CD4-positive, alpha-beta T cell (primary cell): ENCODE results near the gene CD96. TPM values are rescaled to one million over a fixed set of nuclear protein-coding genes. Genes with fewer than 3 reads are reported as not detected.

Experiments used
- ATAC-seq: fragments of 200-7000 bp; cut with Tn5 transposase; one replicate; pipeline ENCODE4 v1.10.0; 2022; ENCODE audit warnings: mild to moderate bottlenecking; ENCODE audit not compliant: poor library complexity
- CTCF ChIA-PET: fragments of 350-600 bp; sonication (Branson Sonifier 250); formaldehyde crosslinking; loops from one replicate; lab custom pipeline; 2021; ENCODE audit warnings: antibody characterized with exemption, inconsistent platforms; lab: Charles Lee
- POLR2A ChIA-PET: fragments of 350-600 bp; sonication (Branson Sonifier 250); formaldehyde crosslinking; loops from one replicate; lab custom pipeline; 2021; ENCODE audit warnings: antibody characterized with exemption, inconsistent platforms; lab: Charles Lee
- DNase-seq, 14 experiments: peaks; one replicate each; pipeline ENCODE4 v3.0.0-alpha.2; 2013 to 2020; ENCODE audit warnings: mixed read lengths in 2 of 14
- H3K27ac ChIP-seq, 2 donors: one replicate each; pipeline versions ENCODE4 v1.5.1 to v1.7.0; 2013; ENCODE audit warnings: low read length in 2 of 2, low read depth in 1 of 2, mild to moderate bottlenecking in 1 of 2
- H3K27me3 ChIP-seq, 2 experiments: 1 replicate in 1 of 2; 2 replicates in 1 of 2; pipeline versions ENCODE4 v1.6.1 to v1.7.0; 2013; ENCODE audit warnings: low read length in 2 of 2, control low read depth in 1 of 2, mild to moderate bottlenecking in 1 of 2, moderate library complexity in 1 of 2; ENCODE audit not compliant: insufficient read depth in 2 of 2, control insufficient read depth in 1 of 2
- H3K36me3 ChIP-seq: one replicate; pipeline ENCODE4 v1.6.1; 2013; ENCODE audit warnings: low read length, control low read depth; ENCODE audit not compliant: insufficient read depth
- H3K4me1 ChIP-seq: one replicate; pipeline ENCODE4 v1.6.1; 2013; ENCODE audit warnings: low read length, control low read depth; ENCODE audit not compliant: insufficient read depth
- H3K4me3 ChIP-seq: one replicate; pipeline ENCODE4 v1.5.1; 2013; ENCODE audit warnings: mild to moderate bottlenecking, low read length, moderate library complexity
- H3K9me3 ChIP-seq, 2 experiments: 1 replicate in 1 of 2; 2 replicates in 1 of 2; pipeline versions ENCODE4 v1.6.1 to v1.7.0; 2013; ENCODE audit warnings: low read length in 2 of 2, mild to moderate bottlenecking in 2 of 2, control low read depth in 1 of 2, moderate library complexity in 1 of 2; ENCODE audit not compliant: control insufficient read depth in 1 of 2, insufficient read depth in 1 of 2
- H3K27ac Mint-ChIP-seq: one replicate; pipeline ENCODE4 v1.8.0; 2020; ENCODE audit warnings: mixed read lengths
- H3K27me3 Mint-ChIP-seq: one replicate; pipeline ENCODE4 v1.8.0; 2021; ENCODE audit warnings: mixed read lengths
- H3K36me3 Mint-ChIP-seq: one replicate; pipeline ENCODE4 v1.8.0; 2021; ENCODE audit warnings: low read depth, mixed read lengths
- H3K4me1 Mint-ChIP-seq: one replicate; pipeline ENCODE4 v1.8.0; 2021; ENCODE audit warnings: low read depth, mixed read lengths
- H3K4me3 Mint-ChIP-seq: one replicate; pipeline ENCODE4 v1.8.0; 2020; ENCODE audit warnings: mild to moderate bottlenecking, mixed read lengths
- H3K9me3 Mint-ChIP-seq: one replicate; pipeline ENCODE4 v1.8.0; 2020; ENCODE audit warnings: mixed read lengths
- intact Hi-C, 2 experiments: fragments of 100-400 bp; cut with DNase I in 1 of 2; cut with micrococcal nuclease in 1 of 2; formaldehyde crosslinking; loops; one replicate each; pipeline versions ENCODE4 v1.15.1 to v1.9.0; 2023 to 2025; cut with DNase I, micrococcal nuclease
- total RNA-seq, 174 experiments: library from RNA in 2 of 174; stranded (reverse) in 2 of 174; gene quantifications; one replicate each; pipeline ENCODE4 v1.2.3 and lab custom pipeline; 2021 to 2026
- TF ChIP-seq, protein P1 (sequence below): fragments of 200-600 bp; IDR thresholded peaks from one replicate; pipeline ENCODE4 v1.8.0; 2022; ENCODE audit warnings: antibody characterized with exemption, mild to moderate bottlenecking

CD96 gene
- total RNA-seq, 2 experiments from 2014 or later, result 194 to 205 TPM

DNA sequence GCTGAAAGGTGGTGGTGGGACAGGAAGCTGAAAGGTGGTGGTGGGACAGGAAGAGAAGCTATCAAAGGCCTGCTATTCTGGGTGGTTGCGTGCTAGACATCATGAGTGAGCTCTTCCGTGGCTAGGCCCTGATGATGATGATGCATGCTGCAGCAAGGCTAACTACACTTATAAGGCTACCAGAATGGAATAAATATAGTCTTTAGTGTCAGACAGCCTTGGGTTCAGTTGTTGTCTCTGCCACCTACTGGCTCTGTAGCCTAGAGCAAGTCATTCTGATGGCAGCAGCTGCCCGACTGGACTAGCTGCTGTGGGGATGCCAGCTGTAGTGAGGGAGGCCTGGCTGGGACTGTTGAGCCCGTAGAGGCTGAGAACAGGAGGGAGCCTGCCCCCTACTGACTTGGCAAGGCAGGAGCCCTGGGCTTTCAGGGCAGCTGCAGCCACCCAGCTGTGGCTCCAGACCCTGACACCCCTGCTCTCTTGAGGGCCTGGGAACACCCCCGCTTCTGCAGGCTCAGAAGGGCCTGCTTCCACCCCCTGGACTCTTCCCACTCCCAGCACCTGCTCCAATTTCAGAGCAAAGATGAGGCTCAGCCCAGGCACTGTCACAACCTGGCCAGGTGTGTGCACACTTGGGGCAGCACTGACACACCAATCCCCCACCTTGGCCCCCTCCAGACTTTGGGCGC is 74.6 kb downstream of the CD96 start:
- no peaks in the 10 kb centered on the region for H3K9me3 Mint-ChIP-seq
- CTCF ChIA-PET, result interaction anchor here (0.6 to 3.3 kb wide), 36 partner anchors 9 to 547 kb away, joined by 3 to 33 read pairs (median 4); partner anchors contain the start of genes PHLDB2 and ZBED2
- Histone ChIP-seq H3K4me1 (peaks cover 32% of the 10 kb centered on the region), H3K27ac (peak overlapping the region; percentile 27 to 60), H3K27me3 (no peaks in the 10 kb centered on the region), H3K36me3 (peaks cover 34% of the 10 kb centered on the region), H3K9me3 (no peaks in the 10 kb centered on the region), H3K4me3 (no peak overlapping the region)
- DNase-seq (peak in 13 of 14 experiments; percentile 16 to 88 (median 46)), ATAC-seq (peak; percentile 94)
- POLR2A ChIA-PET, result interaction anchor here (0.9 to 1.8 kb wide), 7 partner anchors 27 to 362 kb away, joined by 3 to 11 read pairs (median 8); partner anchors contain the start of gene ABHD10
- H3K36me3 Mint-ChIP-seq, result peaks cover 85% of the 10 kb centered on the region
- TF ChIP-seq, protein P1, sequence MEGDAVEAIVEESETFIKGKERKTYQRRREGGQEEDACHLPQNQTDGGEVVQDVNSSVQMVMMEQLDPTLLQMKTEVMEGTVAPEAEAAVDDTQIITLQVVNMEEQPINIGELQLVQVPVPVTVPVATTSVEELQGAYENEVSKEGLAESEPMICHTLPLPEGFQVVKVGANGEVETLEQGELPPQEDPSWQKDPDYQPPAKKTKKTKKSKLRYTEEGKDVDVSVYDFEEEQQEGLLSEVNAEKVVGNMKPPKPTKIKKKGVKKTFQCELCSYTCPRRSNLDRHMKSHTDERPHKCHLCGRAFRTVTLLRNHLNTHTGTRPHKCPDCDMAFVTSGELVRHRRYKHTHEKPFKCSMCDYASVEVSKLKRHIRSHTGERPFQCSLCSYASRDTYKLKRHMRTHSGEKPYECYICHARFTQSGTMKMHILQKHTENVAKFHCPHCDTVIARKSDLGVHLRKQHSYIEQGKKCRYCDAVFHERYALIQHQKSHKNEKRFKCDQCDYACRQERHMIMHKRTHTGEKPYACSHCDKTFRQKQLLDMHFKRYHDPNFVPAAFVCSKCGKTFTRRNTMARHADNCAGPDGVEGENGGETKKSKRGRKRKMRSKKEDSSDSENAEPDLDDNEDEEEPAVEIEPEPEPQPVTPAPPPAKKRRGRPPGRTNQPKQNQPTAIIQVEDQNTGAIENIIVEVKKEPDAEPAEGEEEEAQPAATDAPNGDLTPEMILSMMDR, result peak; percentile 31
- intact Hi-C loops, result loop anchor here in 1 of 2 experiments (1.0 to 2.0 kb wide), 3 partner anchors 38 to 224 kb away; partner anchors contain the start of gene CD96
- peak overlapping the region; percentile 26 for H3K4me3 Mint-ChIP-seq
- H3K27ac Mint-ChIP-seq, result peak overlapping the region; percentile 86
- H3K27me3 Mint-ChIP-seq, result no peaks in the 10 kb centered on the region
- peaks cover 60% of the 10 kb centered on the region for H3K4me1 Mint-ChIP-seq

DNA sequence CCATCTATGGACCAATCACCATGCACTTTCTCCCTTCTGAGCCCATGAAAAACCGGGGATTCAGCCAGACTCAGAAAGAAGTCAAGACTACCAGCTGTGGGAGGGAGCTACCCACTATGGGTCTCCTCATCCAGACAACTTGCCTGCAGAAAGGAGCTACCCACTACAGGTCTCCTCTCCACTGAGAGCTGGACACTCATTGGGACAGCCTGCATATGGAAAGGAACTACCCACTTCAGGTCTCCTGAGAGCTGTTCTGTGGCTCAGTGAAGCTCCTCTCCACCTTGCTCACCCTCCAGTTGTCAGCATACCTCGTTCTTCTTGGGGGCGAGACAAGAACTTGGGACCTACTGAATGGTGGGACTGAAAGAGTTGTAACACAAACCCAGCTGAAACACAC is 75.4 kb downstream of the CD96 start:
- no peak for DNase-seq
- peaks cover 86% of the 10 kb centered on the region for H3K36me3 Mint-ChIP-seq
- no peaks in the 10 kb centered on the region for H3K27me3 Mint-ChIP-seq
- Histone ChIP-seq H3K27ac (no peak overlapping the region), H3K36me3 (peaks cover 37% of the 10 kb centered on the region), H3K4me3 (no peak overlapping the region), H3K27me3 (no peaks in the 10 kb centered on the region), H3K4me1 (peaks cover 29% of the 10 kb centered on the region), H3K9me3 (no peaks in the 10 kb centered on the region)
- no peaks in the 10 kb centered on the region for H3K9me3 Mint-ChIP-seq
- no peak for ATAC-seq
- intact Hi-C loops, result loop anchor here in 1 of 2 experiments (2.0 kb wide), 2 partner anchors 39 to 225 kb away; no protein-coding TSS in a partner anchor
- TF ChIP-seq, protein P1, result no peak
- ChIA-PET CTCF (interaction anchor here (1.7 to 3.3 kb wide), 5 partner anchors 10 to 70 kb away, joined by 7 to 33 read pairs (median 21); no protein-coding TSS in a partner anchor), POLR2A (interaction anchor here (1.6 kb wide), 1 partner anchor 69 kb away, joined by 4 read pairs; no protein-coding TSS in a partner anchor)
- H3K27ac Mint-ChIP-seq, result peak overlapping the region; percentile 86
- no peak overlapping the region for H3K4me3 Mint-ChIP-seq
- peaks cover 55% of the 10 kb centered on the region for H3K4me1 Mint-ChIP-seq

DNA sequence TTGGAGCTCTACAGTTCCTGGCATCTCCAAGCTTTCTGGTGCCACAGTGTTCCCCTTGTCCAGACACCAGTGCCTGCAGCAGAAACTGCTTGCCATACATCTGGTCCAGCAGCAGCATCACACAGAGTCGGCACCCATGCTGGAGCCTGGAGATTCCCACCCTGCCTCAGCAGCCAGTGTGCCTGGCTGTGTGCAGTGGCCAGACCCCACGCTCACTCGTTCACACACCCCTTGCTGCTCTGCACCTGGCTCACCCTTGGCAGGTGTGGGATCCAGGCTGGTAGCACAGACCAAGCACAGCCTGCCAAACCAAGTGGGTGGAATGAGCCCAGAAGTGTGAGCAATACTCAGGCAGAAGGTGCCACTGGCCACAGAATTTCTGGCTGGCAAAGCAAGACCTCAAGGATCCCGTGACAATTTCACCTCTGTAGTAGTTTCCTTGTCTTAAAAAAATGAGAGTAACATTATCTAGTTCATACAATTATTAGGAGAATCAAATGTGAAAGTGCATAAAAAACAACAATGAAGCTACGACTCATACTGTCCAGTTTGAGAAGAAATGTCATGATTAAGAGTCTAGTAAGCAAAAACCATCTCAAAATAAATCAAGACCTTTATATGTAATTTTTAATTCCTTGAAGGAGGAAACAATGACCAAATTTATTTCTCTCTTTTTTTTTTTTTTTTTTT is 76.1 kb downstream of the CD96 start:
- ATAC-seq (no peak), DNase-seq (no peak)
- no peak overlapping the region for H3K4me3 ChIP-seq
- no peaks in the 10 kb centered on the region for H3K27me3 ChIP-seq
- H3K9me3 ChIP-seq, result no peaks in the 10 kb centered on the region
- H3K27ac ChIP-seq, result no peak overlapping the region
- POLR2A ChIA-PET, result interaction anchor here (0.7 to 1.1 kb wide), 2 partner anchors 8 to 900 kb away, joined by 3 to 4 read pairs; no protein-coding TSS in a partner anchor
- peak overlapping the region; percentile 86 for H3K27ac Mint-ChIP-seq
- intact Hi-C loops, result loop anchor here in 1 of 2 experiments (2.0 kb wide), 2 partner anchors 39 to 225 kb away; no protein-coding TSS in a partner anchor
- H3K27me3 Mint-ChIP-seq, result no peaks in the 10 kb centered on the region
- peaks cover 29% of the 10 kb centered on the region for H3K4me1 ChIP-seq
- peaks cover 86% of the 10 kb centered on the region for H3K36me3 Mint-ChIP-seq
- TF ChIP-seq, protein P1, result no peak
- H3K36me3 ChIP-seq, result peaks cover 38% of the 10 kb centered on the region
- CTCF ChIA-PET, result interaction anchor here (1.2 to 3.3 kb wide), 3 partner anchors 15 to 40 kb away, joined by 4 to 33 read pairs (median 25); no protein-coding TSS in a partner anchor
- H3K9me3 Mint-ChIP-seq, result no peaks in the 10 kb centered on the region
- peaks cover 48% of the 10 kb centered on the region for H3K4me1 Mint-ChIP-seq
- H3K4me3 Mint-ChIP-seq, result no peak overlapping the region
